Stimulated activated CD4-positive, alpha-beta T cell treated with anti-CD3 and anti-CD28 coated beads, Interleukin-2, amount 100 ng/mL, for 48 hours (primary cell): ENCODE results near the gene KIAA0513.

Experiments
- DNase-seq, 2 donors: peaks; one replicate each; pipeline ENCODE4 v3.0.0-alpha.2; 2020

Gene KIAA0513

DNA sequence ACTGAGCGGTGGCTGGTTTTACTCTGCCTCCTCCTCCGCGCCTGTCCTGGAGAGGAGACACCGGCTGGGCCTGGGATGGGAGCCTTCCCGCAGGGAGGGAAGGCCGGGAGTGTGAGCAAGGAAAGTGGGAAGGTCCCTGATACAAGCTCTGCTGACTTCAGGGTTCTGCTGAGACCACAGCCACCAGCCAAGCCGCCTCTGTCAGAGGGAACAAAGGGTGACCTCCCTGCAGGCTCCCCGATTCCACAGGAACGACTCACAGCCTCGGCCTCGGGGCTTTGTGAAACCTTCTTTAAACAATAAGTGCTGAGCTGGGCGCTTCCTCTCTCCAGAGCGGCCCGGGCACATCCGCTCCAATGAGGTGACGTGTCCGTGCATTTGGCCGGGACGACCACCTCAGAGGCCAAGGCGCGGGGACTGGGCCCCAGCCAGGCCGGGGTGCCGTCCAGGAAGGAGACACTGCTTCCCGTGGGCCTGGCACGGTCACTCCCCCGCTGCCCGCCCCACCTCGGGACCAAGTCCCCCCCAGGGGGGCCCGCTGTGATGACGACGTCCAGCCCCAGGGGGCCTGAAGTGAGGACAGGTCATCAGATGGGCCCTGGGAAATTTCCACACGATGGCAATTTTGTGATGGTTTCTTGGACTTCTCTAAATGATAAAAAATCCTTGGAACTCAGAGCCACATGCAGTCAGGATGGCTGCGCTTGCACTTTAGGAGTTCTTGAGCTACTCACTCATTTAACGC, 96.5 kb downstream of the KIAA0513 start:
- no peak for DNase-seq

- DNase-seq = no peak
These were observed 97.2 kb downstream of the KIAA0513 start for GRCh38 chr16:85124636-85125346.

DNA sequence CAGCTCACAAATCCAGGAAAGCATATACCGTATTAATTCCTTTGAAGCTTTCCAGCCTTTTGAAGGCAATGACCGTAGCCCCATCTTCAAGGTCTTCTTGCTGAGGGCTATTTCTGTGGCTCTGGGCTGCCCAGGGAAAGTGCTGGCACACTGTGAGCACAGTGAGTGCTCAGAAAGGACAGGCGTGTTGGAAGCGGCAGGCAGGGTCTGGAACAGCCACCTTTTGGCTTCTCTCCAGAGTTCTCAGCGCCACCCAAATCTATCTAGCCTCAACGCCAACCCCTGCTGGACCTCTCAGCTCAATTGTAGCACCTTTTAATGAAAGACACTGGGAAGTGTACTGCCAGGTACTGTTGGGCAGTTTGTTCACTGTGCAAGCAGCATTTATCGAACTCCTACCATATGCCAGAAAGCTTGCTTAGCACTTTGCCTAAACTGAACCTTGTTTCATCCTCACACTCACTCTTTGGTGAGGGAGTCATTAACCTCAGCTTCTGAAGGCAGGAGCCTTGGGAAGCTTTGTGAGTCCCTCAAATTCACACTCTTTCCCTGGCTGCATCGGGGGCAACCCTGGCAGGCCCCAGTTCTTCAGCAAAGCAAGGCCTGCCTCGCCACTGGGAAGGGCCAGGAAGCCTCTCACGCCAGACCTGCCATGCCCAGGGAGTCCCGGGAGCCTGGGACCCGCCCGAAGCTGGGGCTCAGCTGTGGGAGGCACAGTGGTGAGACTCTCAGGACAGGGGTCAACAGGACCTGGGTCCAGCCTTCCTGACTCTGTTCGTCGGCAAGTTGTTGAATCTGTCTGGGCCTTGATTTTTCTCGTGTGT, 98.2 kb downstream of the KIAA0513 start:
- DNase-seq = no peak

GRCh38 chr16:85126394-85126704, 98.8 kb downstream of the KIAA0513 start:
- DNase-seq = no peak

DNA sequence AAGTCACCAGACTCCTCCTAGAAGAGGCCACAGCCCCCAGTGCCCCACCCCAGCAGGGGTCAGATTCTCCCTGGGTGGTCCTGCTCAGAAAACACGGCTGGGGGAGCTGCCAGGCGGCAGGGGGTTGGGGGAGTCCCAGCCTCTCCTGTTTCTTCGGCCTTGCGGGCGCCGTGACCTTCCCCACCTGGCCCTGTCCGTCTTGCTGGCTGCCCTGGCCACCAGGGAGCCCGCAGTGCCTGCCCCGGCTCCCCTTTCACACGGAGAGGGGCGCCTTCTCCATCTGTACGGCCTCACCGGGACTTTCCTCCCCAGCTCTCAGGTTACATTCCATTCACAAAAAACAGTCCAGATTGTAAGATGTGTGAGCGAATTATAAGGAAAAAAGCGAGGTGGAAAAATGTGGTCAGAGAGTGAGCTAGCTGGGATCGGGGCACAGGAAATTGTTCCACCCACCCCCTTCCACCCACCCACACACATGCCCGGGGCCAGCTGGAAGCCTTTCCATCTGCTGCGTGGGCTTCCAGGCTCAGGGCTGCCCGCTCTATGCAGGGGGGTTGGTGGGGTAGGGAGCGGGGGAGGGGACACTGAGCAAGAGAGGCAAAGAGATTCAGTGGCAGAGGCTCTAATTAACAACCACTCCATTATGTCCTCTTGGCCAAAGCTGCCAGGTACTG, 99.2 kb downstream of the KIAA0513 start:
- DNase-seq = peak in 1 of 2 donors; percentile 10

GRCh38 chr16:85127379-85127723, 99.8 kb downstream of the KIAA0513 start:
- DNase-seq = no peak

DNA sequence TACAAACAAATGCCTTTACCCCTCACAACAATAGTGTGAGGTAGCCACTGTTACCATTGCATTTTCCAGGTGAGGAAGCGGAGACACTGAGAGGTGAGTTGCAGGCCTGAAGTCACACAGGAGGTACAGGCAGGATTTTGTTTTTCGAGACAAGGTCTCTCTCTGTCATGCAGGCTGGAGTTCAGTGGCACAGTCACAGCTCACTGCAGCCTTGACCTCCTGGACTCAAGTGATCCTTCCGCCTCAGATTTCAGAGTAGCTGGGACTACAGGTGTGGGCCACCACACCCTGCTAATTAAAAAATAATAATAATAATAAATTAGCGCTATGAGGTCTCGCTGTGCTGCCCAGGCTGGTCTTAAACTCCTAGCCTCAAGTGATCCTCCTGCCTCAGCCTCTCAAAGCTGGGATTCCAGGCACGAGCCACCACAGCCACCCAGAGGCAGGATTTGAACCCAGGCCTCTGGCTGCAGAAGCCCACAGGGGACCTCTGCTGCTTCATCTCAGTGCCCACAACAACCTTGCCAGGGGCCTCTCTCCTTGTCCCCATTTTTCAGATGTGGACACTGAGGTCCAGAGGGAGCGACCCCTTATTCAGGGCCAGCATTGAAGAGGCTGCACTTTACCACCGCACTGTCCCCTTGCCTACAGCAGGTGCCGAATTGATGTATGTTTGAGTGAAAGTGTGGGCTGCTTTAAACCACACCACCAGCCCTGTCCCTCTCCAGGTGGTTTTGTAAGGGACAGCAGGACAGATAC, 100.7 kb downstream of the KIAA0513 start:
- no peak for DNase-seq

DNA sequence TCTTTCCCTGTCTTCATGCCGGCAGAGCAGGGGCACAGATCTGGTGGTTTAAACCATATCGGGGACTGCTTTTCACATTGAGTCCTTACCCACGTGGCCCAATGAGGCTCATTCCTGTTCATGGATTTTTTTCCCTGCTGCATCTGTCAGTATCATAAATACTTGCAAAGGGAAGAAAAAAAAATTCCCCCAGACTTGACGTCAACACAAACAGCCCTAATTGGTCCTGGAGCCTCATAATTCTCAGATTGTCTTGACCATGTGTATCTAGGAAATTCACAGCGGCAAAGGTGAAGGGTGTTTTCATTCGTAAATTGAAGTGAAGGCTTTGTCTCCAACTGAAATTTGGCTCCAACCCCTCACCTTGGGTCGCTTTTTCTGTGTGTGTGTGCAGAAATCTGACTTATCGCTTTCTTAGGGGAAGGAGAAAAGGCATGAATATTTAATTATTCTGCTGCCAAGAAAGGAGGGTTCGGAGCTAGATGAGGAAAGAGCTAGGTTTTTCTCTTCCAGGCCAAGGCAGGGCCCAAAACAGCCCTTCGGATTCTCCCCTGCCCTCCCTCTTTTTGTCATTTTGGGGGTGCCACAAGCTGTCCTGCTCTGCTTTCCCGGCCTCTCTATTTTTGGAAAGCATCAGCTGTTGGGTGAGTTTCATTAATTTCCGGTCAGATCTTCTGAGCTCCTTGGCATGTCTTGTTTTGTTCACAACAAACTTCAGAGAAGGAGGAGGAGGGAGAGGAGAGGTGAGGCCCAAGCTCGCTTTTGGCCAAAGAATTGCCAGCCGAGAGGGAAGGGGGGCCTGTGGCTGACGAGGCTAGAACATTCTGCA, 102.5 kb downstream of the KIAA0513 start:
- DNase-seq = no peak

- DNase-seq = no peak
These were observed 103.1 kb downstream of the KIAA0513 start for GRCh38 chr16:85130705-85131028.

GRCh38 chr16:85132456-85133289, 105.1 kb downstream of the KIAA0513 start:
- DNase-seq = no peak

- no peak for DNase-seq
These were observed 105.7 kb downstream of the KIAA0513 start for GRCh38 chr16:85133290-85133599.

DNA sequence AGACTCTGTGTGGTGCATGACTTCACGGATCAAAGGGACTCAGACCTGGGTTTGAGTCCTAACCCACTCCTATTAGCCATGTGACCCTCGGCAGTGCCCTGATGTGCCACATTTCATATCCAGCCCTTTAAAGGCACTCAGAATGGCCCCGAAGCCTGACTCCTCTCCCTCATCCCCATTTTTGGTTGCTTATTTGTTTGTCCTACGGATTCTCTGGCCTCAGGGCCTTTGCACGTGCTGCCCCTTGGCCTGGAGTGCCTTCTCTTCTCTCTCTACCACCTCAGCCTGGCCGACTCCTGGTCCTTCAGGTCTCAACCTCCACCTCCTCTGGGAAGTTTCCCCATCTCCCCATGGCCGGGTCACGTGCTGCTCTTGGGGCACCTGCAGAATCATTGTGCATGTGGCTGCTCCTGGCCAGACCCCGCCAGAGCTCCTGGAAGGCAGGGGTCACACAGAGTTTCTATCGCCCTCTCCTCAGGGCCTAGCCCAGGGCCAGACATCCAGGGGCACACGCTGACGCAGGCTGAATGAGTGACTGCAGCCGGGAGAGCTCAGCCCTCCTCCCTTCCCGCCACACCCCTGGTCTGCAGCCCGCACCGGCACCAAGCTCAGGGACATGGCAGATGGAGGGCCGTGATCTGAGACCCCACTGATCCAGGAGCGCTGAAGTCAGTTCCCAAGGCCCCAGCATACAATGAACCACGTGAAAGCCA, 106.6 kb downstream of the KIAA0513 start:
- DNase-seq = no peak

DNA sequence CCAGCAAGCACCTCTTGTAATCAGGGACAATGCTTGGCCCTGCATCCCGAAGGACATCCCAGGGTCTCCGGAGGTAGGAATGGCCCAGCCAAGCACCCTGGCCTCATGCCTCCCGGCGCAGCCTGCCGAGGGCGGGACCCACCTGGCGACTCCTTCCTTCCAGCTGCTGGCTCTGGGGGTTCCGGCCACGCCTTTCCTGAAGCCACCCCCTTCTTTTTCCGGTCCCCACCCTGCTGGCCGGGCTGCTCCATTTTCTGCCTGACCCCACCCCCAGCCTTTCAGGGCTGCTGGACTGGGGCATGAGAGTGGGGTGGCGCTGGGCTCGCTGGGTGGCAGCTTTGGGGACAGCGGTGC, 107.2 kb downstream of the KIAA0513 start:
- DNase-seq = no peak

- no peak for DNase-seq
These were observed 108.7 kb downstream of the KIAA0513 start for GRCh38 chr16:85136213-85136701.

- DNase-seq = no peak
These were observed 109.2 kb downstream of the KIAA0513 start for GRCh38 chr16:85136702-85137322.

GRCh38 chr16:85137323-85138072, 109.9 kb downstream of the KIAA0513 start:
- no peak for DNase-seq

- DNase-seq = no peak
These were observed 110.7 kb downstream of the KIAA0513 start for GRCh38 chr16:85138073-85138824.
